Activated CD4-positive, alpha-beta T cell treated with anti-CD3 and anti-CD28 coated beads, Interleukin-2, amount 10 ng/mL, durations not matched to agents 7 days and 5 days (primary cell): ENCODE results near the gene CHAD. TPM values are rescaled to one million over a fixed set of nuclear protein-coding genes. Genes with fewer than 3 reads are reported as not detected.

Source experiments
- total RNA-seq, 2 experiments: library from RNA; stranded (reverse); gene quantifications; one replicate each; pipeline ENCODE4 v1.2.3, GENCODE V29; 2021

The CHAD gene
- total RNA-seq, 2 experiments from 2014 or later: not detected

Other genes with a start within 250 kb of the CHAD start
- gene TMEM92, start 194.4 kb downstream of the CHAD start, total RNA-seq: not detected
- 10 to 100 TPM; 22.1 to 23.6 TPM for gene XYLT2, start 122.8 kb downstream of the CHAD start, total RNA-seq
- 10 to 100 TPM; 62.9 to 71.4 TPM for gene MRPL27, start 95.7 kb downstream of the CHAD start, total RNA-seq
- gene EME1, start 95.7 kb downstream of the CHAD start, total RNA-seq: 10 to 100 TPM; 19.9 to 21.8 TPM
- gene LRRC59, start 71.4 kb downstream of the CHAD start, total RNA-seq: 10 to 100 TPM; 60.8 to 68.5 TPM
- gene ACSF2, start 42.7 kb downstream of the CHAD start, total RNA-seq: 10 to 100 TPM; 24.5 to 31.4 TPM
- 10 to 100 TPM; 22.5 to 25.1 TPM for gene RSAD1, start 10.0 kb upstream of the CHAD start, total RNA-seq
- gene MYCBPAP, start 39.6 kb upstream of the CHAD start, total RNA-seq: 1 to 10 TPM; 3.0 to 4.8 TPM
- gene EPN3, start 63.9 kb upstream of the CHAD start, total RNA-seq: not detected
- 1 to 10 TPM; 3.9 to 6.2 TPM for gene SPATA20, start 78.3 kb upstream of the CHAD start, total RNA-seq
- not detected for gene CACNA1G, start 91.8 kb upstream of the CHAD start, total RNA-seq
- gene ABCC3, start 166.0 kb upstream of the CHAD start, total RNA-seq: not detected
- 10 to 100 TPM; 31.1 to 34.2 TPM for gene ANKRD40, start 239.0 kb upstream of the CHAD start, total RNA-seq